MM.1S (cell line): ENCODE data around the gene HRNR.

Experiments used
- CTCF ChIP-seq: fragments of 300-600 bp; sonication (generic); IDR thresholded peaks from 2 replicates; pipeline ENCODE4 v1.5.1; 2016; ENCODE audit warnings: antibody characterized with exemption, low read length, mixed read lengths
- EZH2 ChIP-seq: fragments of 300-600 bp; sonication (generic); optimal IDR thresholded peaks from 2 replicates; pipeline ENCODE3; 2017; ENCODE audit warnings: low read depth, mild to moderate bottlenecking, antibody characterized with exemption, low read length, mixed read lengths
- EZH2phosphoT487 ChIP-seq: fragments of 300-600 bp; sonication (generic); IDR thresholded peaks from 2 replicates; pipeline ENCODE4 v1.6.1; 2018; ENCODE audit warnings: antibody characterized with exemption, low read length

- TF ChIP-seq CTCF (no peak), EZH2phosphoT487 (no peak), EZH2 (no peak)
Observed at GRCh38 chr1:152197361-152197941, 26.5 kb downstream of the HRNR start.
